ENCODE results near the gene TMEM120A.

DNA sequence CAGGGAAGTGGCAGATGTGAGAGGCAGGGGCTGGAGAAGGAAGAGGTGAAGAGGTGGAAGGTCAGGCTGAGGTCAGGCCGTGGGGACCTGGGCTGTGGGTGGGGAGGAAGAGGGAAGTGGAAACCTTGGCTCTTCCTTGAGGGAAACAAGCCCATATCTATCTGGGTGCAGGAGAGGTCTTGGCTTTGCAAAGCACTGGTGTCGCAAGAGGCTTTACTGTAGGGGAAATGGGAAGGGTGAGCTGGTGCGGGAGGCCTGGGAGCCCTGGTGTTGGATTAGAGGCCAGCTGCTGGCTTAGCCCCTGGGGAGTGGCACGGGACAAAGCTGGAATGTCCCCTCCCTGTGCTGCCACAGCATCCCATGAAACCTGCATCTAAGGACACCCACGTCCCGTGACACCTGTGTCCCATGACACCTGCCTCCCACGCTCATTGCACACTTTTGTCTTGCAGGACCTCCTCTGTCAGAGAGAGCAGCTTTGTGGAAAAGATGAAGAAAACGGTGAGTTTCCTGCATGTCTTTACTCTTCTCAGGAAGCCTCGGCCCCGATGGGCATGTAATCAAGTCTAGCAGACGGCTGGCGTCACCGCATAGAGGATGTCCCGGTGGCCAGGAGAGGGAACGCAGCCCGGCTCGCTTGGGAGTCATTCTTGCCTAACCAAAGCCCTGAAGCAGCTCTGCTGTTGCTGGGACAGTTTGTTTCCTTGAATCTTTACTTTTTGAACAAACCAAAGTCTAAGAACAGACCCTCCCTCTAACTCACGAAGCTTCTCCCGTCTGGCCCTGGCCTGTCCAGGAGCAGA, 22.2 kb downstream of the TMEM120A start:
- no peak for TF ChIP-seq BACH2 (CRISPR knock-in tag; IDR thresholded peaks at IDR 0.05; ENCODE audit: borderline replicate concordance)
- no peak for TF ChIP-seq RARB (CRISPR knock-in tag; IDR thresholded peaks at IDR 0.05)
- no peak for TF ChIP-seq ZFP3 (CRISPR knock-in tag; IDR thresholded peaks at IDR 0.05)
- TF ChIP-seq, protein P1, sequence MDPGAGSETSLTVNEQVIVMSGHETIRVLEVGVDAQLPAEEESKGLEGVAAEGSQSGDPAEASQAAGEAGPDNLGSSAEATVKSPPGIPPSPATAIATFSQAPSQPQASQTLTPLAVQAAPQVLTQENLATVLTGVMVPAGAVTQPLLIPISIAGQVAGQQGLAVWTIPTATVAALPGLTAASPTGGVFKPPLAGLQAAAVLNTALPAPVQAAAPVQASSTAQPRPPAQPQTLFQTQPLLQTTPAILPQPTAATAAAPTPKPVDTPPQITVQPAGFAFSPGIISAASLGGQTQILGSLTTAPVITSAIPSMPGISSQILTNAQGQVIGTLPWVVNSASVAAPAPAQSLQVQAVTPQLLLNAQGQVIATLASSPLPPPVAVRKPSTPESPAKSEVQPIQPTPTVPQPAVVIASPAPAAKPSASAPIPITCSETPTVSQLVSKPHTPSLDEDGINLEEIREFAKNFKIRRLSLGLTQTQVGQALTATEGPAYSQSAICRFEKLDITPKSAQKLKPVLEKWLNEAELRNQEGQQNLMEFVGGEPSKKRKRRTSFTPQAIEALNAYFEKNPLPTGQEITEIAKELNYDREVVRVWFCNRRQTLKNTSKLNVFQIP (CRISPR knock-in tag; IDR thresholded peaks at IDR 0.05; ENCODE audit: borderline replicate concordance, low read depth): no peak
- TF ChIP-seq TCF4 (CRISPR knock-in tag; IDR thresholded peaks at IDR 0.05; ENCODE audit: borderline replicate concordance): no peak
- no peak for TF ChIP-seq ZNF8 (CRISPR knock-in tag; IDR thresholded peaks at IDR 0.05)
- no peak for TF ChIP-seq ISL1 (CRISPR knock-in tag; IDR thresholded peaks at IDR 0.05)
- TF ChIP-seq, protein P2, sequence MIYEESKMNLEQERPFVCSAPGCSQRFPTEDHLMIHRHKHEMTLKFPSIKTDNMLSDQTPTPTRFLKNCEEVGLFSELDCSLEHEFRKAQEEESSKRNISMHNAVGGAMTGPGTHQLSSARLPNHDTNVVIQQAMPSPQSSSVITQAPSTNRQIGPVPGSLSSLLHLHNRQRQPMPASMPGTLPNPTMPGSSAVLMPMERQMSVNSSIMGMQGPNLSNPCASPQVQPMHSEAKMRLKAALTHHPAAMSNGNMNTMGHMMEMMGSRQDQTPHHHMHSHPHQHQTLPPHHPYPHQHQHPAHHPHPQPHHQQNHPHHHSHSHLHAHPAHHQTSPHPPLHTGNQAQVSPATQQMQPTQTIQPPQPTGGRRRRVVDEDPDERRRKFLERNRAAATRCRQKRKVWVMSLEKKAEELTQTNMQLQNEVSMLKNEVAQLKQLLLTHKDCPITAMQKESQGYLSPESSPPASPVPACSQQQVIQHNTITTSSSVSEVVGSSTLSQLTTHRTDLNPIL (CRISPR knock-in tag; IDR thresholded peaks at IDR 0.05; ENCODE audit: low read depth): no peak
- no peak for TF ChIP-seq CSDC2 (CRISPR knock-in tag; IDR thresholded peaks at IDR 0.05)

Measured in SK-N-SH treated with all-trans-retinoic acid at 6 μM for 48 hours (cell line).